Ascending aorta (tissue), 2 donors: ENCODE data around the gene GRID2. TPM values are rescaled to one million over a fixed set of nuclear protein-coding genes. Genes with fewer than 3 reads are reported as not detected.
"Not testable (repeated sequence)": the region's sequence is repeated elsewhere in the genome, so short reads cannot be mapped to it uniquely, and the experiment has no call there.

Experiments used
- DNase-seq, 2 donors: peaks; one replicate each; pipeline ENCODE4 v3.0.0-alpha.2; 2019; ENCODE audit warnings: low spot score in 2 of 2
- H3K27ac ChIP-seq, 2 donors: fragments of 200-600 bp; sonication (generic); one replicate each; pipeline ENCODE4 v1.5.1; 2016 to 2017; ENCODE audit warnings: mild to moderate bottlenecking in 1 of 2
- H3K27me3 ChIP-seq: fragments of 200-600 bp; sonication (generic); one replicate; pipeline ENCODE4 v1.5.1; 2017
- H3K36me3 ChIP-seq, 2 donors: fragments of 200-600 bp; sonication (generic); one replicate each; pipeline ENCODE4 v1.5.1; 2016
- H3K4me1 ChIP-seq, 2 donors: fragments of 200-600 bp; sonication (generic); one replicate each; pipeline ENCODE4 v1.5.1; 2016 to 2017; ENCODE audit warnings: mild to moderate bottlenecking in 1 of 2
- H3K4me3 ChIP-seq, 2 donors: fragments of 200-600 bp; sonication (generic); one replicate each; pipeline ENCODE4 v1.5.1; 2016 to 2017; ENCODE audit warnings: mild to moderate bottlenecking in 1 of 2
- H3K9me3 ChIP-seq, 2 donors: fragments of 200-600 bp; sonication (generic); one replicate each; pipeline ENCODE4 v1.5.1; 2016
- intact Hi-C: fragments of 100-400 bp; cut with DNase I; formaldehyde crosslinking; loops from one replicate; pipeline ENCODE4 v1.15.1; 2023
- total RNA-seq: library from RNA; depleted of rRNA; stranded (reverse); fragments of >200 nt; gene quantifications from one replicate; pipeline ENCODE4 v1.1.0, GENCODE V29; 2016
- TF ChIP-seq, protein P1 (sequence below), 3 experiments: fragments of 200-600 bp in 2 of 3; fragments of 450-650 bp in 1 of 3; sonication (generic) in 2 of 3; IDR thresholded peaks; one replicate each; pipeline ENCODE4 v1.5.1; 2016 to 2019; ENCODE audit warnings: antibody characterized with exemption in 3 of 3, mild to moderate bottlenecking in 1 of 3, moderate library complexity in 1 of 3

GRID2 gene
- total RNA-seq, 1 donor from 2014 or later, result not detected

- TF ChIP-seq, protein P1, sequence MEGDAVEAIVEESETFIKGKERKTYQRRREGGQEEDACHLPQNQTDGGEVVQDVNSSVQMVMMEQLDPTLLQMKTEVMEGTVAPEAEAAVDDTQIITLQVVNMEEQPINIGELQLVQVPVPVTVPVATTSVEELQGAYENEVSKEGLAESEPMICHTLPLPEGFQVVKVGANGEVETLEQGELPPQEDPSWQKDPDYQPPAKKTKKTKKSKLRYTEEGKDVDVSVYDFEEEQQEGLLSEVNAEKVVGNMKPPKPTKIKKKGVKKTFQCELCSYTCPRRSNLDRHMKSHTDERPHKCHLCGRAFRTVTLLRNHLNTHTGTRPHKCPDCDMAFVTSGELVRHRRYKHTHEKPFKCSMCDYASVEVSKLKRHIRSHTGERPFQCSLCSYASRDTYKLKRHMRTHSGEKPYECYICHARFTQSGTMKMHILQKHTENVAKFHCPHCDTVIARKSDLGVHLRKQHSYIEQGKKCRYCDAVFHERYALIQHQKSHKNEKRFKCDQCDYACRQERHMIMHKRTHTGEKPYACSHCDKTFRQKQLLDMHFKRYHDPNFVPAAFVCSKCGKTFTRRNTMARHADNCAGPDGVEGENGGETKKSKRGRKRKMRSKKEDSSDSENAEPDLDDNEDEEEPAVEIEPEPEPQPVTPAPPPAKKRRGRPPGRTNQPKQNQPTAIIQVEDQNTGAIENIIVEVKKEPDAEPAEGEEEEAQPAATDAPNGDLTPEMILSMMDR (IDR thresholded peaks at IDR 0.05), result no peak
- DNase-seq, result no peak
- intact Hi-C loops, result no loop called here
- Histone ChIP-seq H3K4me1 (no peaks in the 10 kb centered on the region), H3K36me3 (no peaks in the 10 kb centered on the region), H3K27me3 (no peaks in the 10 kb centered on the region), H3K4me3 (no peak overlapping the region), H3K27ac (no peak overlapping the region), H3K9me3 (no peaks in the 10 kb centered on the region)
Observed at GRCh38 chr4:93346840-93347239, 1043.1 kb downstream of the GRID2 start.

DNA sequence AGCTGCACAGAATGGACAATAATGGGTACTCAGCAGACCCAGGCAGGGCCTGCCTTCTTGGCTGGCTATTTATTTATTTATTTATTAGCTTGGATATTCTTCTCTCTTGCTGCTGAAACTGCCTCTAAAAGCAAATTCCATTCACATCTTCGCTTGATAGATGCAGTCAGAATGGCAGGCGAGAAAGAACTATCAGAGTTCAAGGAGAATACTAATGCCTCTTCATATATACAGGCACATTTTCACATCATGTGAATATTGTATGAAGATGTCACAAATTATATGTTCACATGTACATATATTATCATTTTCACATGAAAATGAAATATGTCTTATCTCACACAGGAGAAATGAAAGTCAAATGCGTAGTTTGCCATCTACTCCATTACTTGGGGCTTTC, 1045.1 kb downstream of the GRID2 start:
- Histone ChIP-seq H3K27me3 (no peaks in the 10 kb centered on the region), H3K36me3 (no peaks in the 10 kb centered on the region), H3K27ac (no peak overlapping the region), H3K4me1 (no peaks in the 10 kb centered on the region), H3K4me3 (no peak overlapping the region), H3K9me3 (no peaks in the 10 kb centered on the region)
- intact Hi-C loops, result no loop called here
- no peak for DNase-seq
- TF ChIP-seq, protein P1 (IDR thresholded peaks at IDR 0.05), result no peak

- intact Hi-C loops, result no loop called here
- TF ChIP-seq, protein P1 (IDR thresholded peaks at IDR 0.05), result no peak
- no peaks in the 10 kb centered on the region for H3K4me1 ChIP-seq
- no peaks in the 10 kb centered on the region for H3K36me3 ChIP-seq
- no peaks in the 10 kb centered on the region for H3K27me3 ChIP-seq
- DNase-seq, result no peak
- H3K4me3 ChIP-seq, result no peak overlapping the region
- H3K27ac ChIP-seq, result no peak overlapping the region
- no peaks in the 10 kb centered on the region for H3K9me3 ChIP-seq
Observed at GRCh38 chr4:93351846-93352245, 1048.1 kb downstream of the GRID2 start.

DNA sequence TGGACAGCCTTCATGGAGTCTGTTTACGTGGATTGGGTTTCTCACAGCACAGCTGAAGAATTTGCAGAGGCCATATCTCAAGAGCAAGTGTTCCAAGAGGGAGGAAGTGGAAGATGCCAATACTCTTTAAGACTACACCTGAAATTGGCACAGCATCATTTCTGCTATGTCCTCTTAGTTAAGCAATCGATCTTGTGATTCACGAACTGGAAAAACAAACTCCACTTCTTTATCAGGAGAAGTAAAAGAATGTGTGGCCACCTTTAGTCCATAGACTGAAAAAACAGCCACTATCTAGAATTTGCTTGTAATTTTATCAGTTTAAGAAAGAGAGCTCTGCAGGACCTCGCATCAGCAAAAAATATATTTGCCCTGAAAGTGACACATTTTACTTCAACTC, 1051.6 kb downstream of the GRID2 start:
- intact Hi-C loops, result no loop called here
- Histone ChIP-seq H3K27ac (no peak overlapping the region), H3K4me1 (no peaks in the 10 kb centered on the region), H3K36me3 (no peaks in the 10 kb centered on the region), H3K4me3 (no peak overlapping the region), H3K9me3 (no peaks in the 10 kb centered on the region), H3K27me3 (no peaks in the 10 kb centered on the region)
- no peak for DNase-seq
- TF ChIP-seq, protein P1 (IDR thresholded peaks at IDR 0.05), result no peak

- no peak overlapping the region for H3K27ac ChIP-seq
- no peaks in the 10 kb centered on the region for H3K27me3 ChIP-seq
- no peak overlapping the region for H3K4me3 ChIP-seq
- DNase-seq, result no peak
- H3K4me1 ChIP-seq, result no peaks in the 10 kb centered on the region
- intact Hi-C loops, result no loop called here
- TF ChIP-seq, protein P1 (IDR thresholded peaks at IDR 0.05), result no peak
- H3K9me3 ChIP-seq, result no peaks in the 10 kb centered on the region
- no peaks in the 10 kb centered on the region for H3K36me3 ChIP-seq
Observed at GRCh38 chr4:93359586-93359985, 1055.8 kb downstream of the GRID2 start.

- H3K4me3 ChIP-seq, H3K4me1 ChIP-seq, DNase-seq, H3K36me3 ChIP-seq, intact Hi-C loops, H3K27me3 ChIP-seq, H3K9me3 ChIP-seq, H3K27ac ChIP-seq: not testable (repeated sequence)
Observed at GRCh38 chr4:93366169-93366755, 1062.5 kb downstream of the GRID2 start.
